OCI-LY7 (cell line): ENCODE data around the gene CNTNAP4.

Experiments
- EZH2phosphoT487 ChIP-seq: fragments of 200-600 bp; sonication (generic); IDR thresholded peaks from 2 replicates; pipeline ENCODE4 v1.6.1; 2018; ENCODE audit warnings: low read depth, borderline replicate concordance, mild to moderate bottlenecking, mixed run types, antibody characterized with exemption, low read length, moderate library complexity, mixed read lengths
- TF ChIP-seq, protein P1 (sequence below): fragments of 200-600 bp; sonication (generic); conservative IDR thresholded peaks from 2 replicates; pipeline ENCODE4 v1.5.1; 2014; ENCODE audit warnings: mild to moderate bottlenecking, antibody characterized with exemption, low read length, moderate library complexity, mixed read lengths

DNA sequence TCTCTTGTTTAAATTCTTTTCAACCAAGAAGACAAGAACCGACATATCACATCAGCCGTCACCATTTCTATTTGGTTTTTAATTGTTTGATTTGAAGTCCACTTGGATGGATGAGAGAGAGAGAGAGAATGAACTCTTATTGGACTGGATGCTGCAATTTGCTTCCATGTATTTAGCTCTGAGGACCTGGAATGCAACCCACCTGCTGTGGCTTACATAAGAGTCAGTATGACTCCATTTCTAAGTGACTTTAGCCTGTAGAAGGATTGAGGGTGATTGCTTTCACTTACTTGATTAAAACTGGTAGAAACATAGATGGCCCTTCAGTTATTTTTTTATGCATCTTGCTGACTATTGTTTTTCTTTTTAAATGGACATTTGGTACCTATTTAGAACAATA lies 296.1 kb downstream of the CNTNAP4 start:
- TF ChIP-seq, protein P1, sequence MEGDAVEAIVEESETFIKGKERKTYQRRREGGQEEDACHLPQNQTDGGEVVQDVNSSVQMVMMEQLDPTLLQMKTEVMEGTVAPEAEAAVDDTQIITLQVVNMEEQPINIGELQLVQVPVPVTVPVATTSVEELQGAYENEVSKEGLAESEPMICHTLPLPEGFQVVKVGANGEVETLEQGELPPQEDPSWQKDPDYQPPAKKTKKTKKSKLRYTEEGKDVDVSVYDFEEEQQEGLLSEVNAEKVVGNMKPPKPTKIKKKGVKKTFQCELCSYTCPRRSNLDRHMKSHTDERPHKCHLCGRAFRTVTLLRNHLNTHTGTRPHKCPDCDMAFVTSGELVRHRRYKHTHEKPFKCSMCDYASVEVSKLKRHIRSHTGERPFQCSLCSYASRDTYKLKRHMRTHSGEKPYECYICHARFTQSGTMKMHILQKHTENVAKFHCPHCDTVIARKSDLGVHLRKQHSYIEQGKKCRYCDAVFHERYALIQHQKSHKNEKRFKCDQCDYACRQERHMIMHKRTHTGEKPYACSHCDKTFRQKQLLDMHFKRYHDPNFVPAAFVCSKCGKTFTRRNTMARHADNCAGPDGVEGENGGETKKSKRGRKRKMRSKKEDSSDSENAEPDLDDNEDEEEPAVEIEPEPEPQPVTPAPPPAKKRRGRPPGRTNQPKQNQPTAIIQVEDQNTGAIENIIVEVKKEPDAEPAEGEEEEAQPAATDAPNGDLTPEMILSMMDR: no peak
- no peak for TF ChIP-seq EZH2phosphoT487
